ENCODE data around the gene RNASEH1. TPM values are rescaled to one million over a fixed set of nuclear protein-coding genes. Genes with fewer than 3 reads are reported as not detected.

The RNASEH1 gene
- total RNA-seq, 1 experiment from 2014 or later, result 42.0 TPM

DNA sequence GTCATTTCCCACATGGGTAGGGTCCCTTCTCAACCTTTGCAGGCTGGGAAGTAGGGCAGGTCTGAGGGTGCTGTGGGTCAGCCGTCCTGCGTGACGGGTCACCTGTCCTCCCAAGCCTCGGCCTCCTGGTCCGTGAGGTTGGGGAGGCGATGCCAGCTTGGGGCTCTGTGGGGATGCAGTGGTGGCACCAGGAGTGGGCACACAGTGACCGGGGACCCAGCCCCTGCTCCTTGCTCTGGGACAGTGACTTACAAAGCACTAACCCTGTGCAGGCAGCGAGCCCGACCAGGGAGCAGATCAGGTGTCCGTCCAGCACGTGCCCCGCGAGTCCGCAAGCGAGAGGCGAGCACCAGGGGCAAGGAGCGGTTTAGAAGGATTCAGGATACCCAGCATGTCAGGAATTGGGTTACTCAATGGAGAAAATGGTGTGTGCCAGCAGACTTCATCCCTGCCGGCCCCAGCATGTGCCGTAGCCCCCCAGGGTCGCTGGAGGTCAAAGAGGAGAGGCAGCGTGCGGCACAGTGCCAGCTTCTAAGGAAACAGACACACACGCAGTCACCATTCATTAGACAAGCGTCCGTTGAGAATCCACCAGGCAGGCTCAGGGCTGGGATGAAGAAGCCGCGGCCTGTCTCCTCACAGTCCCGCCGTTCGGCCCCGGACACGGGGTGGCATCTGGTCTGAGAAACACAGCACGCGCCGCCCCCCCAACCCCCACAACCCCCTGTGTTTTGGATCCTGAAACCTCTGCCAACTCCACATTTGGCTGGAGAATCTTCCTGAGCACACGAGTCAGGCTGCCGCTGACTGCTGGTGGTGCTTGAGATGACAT is 48.5 kb upstream of the RNASEH1 start:
- Histone ChIP-seq H2BK120ac (ENCODE audit: low read depth, low read length, poor library complexity, severe bottlenecking) (no peak overlapping the region), H2BK12ac (ENCODE audit: insufficient read length, low read depth, low read length) (no peak overlapping the region), H3K27me3 (ENCODE audit: insufficient read depth, low read length) (no peaks in the 10 kb centered on the region), H2BK20ac (ENCODE audit: low read depth, low read length, poor library complexity, severe bottlenecking) (no peak overlapping the region), H2AFZ (ENCODE audit: low read length) (no peak overlapping the region), H4K20me1 (ENCODE audit: control insufficient read depth, insufficient read depth, insufficient read length) (no peaks in the 10 kb centered on the region), H2BK5ac (ENCODE audit: insufficient read length, low read length) (no peak overlapping the region), H3K9ac (ENCODE audit: extremely low read depth, insufficient read length, low read length) (no peak overlapping the region), H3K18ac (ENCODE audit: insufficient read length, low read depth, low read length) (no peak overlapping the region), H3K23ac (ENCODE audit: insufficient read length, low read depth, low read length) (no peak overlapping the region), H3K4me2 (ENCODE audit: insufficient read depth, insufficient read length, low read length) (no peak overlapping the region), H4K91ac (ENCODE audit: insufficient read length, low read depth, low read length) (no peak overlapping the region), H3K4ac (ENCODE audit: low read depth, low read length) (no peak overlapping the region), H3K9me3 (ENCODE audit: control insufficient read depth, low read depth, low read length) (no peaks in the 10 kb centered on the region), H3K56ac (ENCODE audit: insufficient read length, low read depth, low read length) (no peak overlapping the region), H3K4me1 (ENCODE audit: insufficient read depth, low read length) (no peaks in the 10 kb centered on the region), H4K8ac (replicated peaks; ENCODE audit: insufficient read length, low read depth, low read length) (no peak overlapping the region), H2BK15ac (ENCODE audit: low read depth, low read length) (no peak overlapping the region), H2AK5ac (ENCODE audit: insufficient read length, low read length) (no peak overlapping the region), H3K79me1 (ENCODE audit: insufficient read depth, low read depth, low read length, poor library complexity, severe bottlenecking) (no peaks in the 10 kb centered on the region), H3K79me2 (ENCODE audit: insufficient read depth, low read length) (no peaks in the 10 kb centered on the region), H3T11ph (ENCODE audit: low read length) (no peak overlapping the region), H3K27ac (ENCODE audit: insufficient read length, low read depth, low read length) (no peak overlapping the region), H4K5ac (ENCODE audit: insufficient read length, low read depth, low read length) (no peak overlapping the region), H3K14ac (ENCODE audit: insufficient read depth, low read length) (no peak overlapping the region), H3K23me2 (ENCODE audit: insufficient read length, low read depth, low read length, poor library complexity, severe bottlenecking) (no peaks in the 10 kb centered on the region)
- Mint-ChIP-seq H3K4me1 (peaks cover 8 to 20% of the 10 kb centered on the region in 2 experiments; a peak in 3 of 4 replicates), H3K27ac (no peak overlapping the region), H3K9me3 (no peaks in the 10 kb centered on the region; a peak in 1 of 5 replicates), H3K4me3 (no peak overlapping the region), H3K27me3 (ENCODE audit: low read depth) (peaks cover 5% of the 10 kb centered on the region), H3K36me3 (ENCODE audit: insufficient read depth in 1 of 3, low read depth in 3 of 3) (no peaks in the 10 kb centered on the region)
- no CpG with 5 or more reads among the region's 37 CpGs for WGBS (ENCODE audit: extremely low coverage, insufficient read length, low lambda C conversion rate)
- DNase-seq, result no peak
- TF ChIP-seq, protein P1, sequence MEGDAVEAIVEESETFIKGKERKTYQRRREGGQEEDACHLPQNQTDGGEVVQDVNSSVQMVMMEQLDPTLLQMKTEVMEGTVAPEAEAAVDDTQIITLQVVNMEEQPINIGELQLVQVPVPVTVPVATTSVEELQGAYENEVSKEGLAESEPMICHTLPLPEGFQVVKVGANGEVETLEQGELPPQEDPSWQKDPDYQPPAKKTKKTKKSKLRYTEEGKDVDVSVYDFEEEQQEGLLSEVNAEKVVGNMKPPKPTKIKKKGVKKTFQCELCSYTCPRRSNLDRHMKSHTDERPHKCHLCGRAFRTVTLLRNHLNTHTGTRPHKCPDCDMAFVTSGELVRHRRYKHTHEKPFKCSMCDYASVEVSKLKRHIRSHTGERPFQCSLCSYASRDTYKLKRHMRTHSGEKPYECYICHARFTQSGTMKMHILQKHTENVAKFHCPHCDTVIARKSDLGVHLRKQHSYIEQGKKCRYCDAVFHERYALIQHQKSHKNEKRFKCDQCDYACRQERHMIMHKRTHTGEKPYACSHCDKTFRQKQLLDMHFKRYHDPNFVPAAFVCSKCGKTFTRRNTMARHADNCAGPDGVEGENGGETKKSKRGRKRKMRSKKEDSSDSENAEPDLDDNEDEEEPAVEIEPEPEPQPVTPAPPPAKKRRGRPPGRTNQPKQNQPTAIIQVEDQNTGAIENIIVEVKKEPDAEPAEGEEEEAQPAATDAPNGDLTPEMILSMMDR (conservative IDR thresholded peaks at IDR 0.05), result no peak
